ENCODE measurements around the gene PGA5. TPM values are rescaled to one million over a fixed set of nuclear protein-coding genes. Genes with fewer than 3 reads are reported as not detected.

Gene PGA5
- polyA plus RNA-seq, 1 donor from 2014 or later: not detected

- Histone ChIP-seq H2AFZ (ENCODE audit: low read depth, low read length) (no peak overlapping the region), H3K4me3 (ENCODE audit: low read length) (no peak overlapping the region), H3K36me3 (ENCODE audit: insufficient read depth, low read length) (no peaks in the 10 kb centered on the region), H3K27me3 (ENCODE audit: insufficient read depth, low read depth, low read length) (no peaks in the 10 kb centered on the region), H3K79me2 (replicated peaks; ENCODE audit: insufficient read depth, low read length) (no peaks in the 10 kb centered on the region), H3F3A (ENCODE audit: insufficient read depth, low read length, poor library complexity, severe bottlenecking) (no peaks in the 10 kb centered on the region), H3K4me2 (ENCODE audit: low read length) (no peak overlapping the region), H4K20me1 (ENCODE audit: insufficient read depth) (no peaks in the 10 kb centered on the region), H3K9me3 (ENCODE audit: low read length) (no peaks in the 10 kb centered on the region), H3K9ac (ENCODE audit: low read length) (no peak overlapping the region), H3K9me2 (ENCODE audit: insufficient read depth, low read length) (no peaks in the 10 kb centered on the region), H3K27ac (ENCODE audit: low read length) (no peak overlapping the region)
- no peak for TF ChIP-seq EZH2 (IDR thresholded peaks at IDR 0.05; ENCODE audit: borderline replicate concordance, insufficient read depth, low read length, poor library complexity, severe bottlenecking)
- TF ChIP-seq REST (IDR thresholded peaks at IDR 0.05; ENCODE audit: borderline replicate concordance): no peak
- no peak for TF ChIP-seq RAD21 (conservative IDR thresholded peaks at IDR 0.05)
- no peak for TF ChIP-seq CTCF (IDR thresholded peaks at IDR 0.05; ENCODE audit: poor library complexity, severe bottlenecking)
- no peak for TF ChIP-seq TAF1 (IDR thresholded peaks at IDR 0.05; ENCODE audit: low read depth)
- TF ChIP-seq SMC3 (conservative IDR thresholded peaks at IDR 0.05; ENCODE audit: poor library complexity): no peak
- no peak for TF ChIP-seq POLR2AphosphoS5 (IDR thresholded peaks at IDR 0.05)
- no peak for TF ChIP-seq MXI1 (conservative IDR thresholded peaks at IDR 0.05; ENCODE audit: poor library complexity, severe bottlenecking)
- no peak for TF ChIP-seq EP300 (conservative IDR thresholded peaks at IDR 0.05; ENCODE audit: poor library complexity, severe bottlenecking)
Measured at GRCh38 chr11:61194981-61195695, 45.8 kb upstream of the PGA5 start.

GRCh38 chr11:61195719-61196118 lies 45.3 kb upstream of the PGA5 start:
- Histone ChIP-seq H3K27ac (ENCODE audit: low read length) (no peak overlapping the region), H3K9ac (ENCODE audit: low read length) (no peak overlapping the region), H3F3A (ENCODE audit: insufficient read depth, low read length, poor library complexity, severe bottlenecking) (no peaks in the 10 kb centered on the region), H3K4me3 (ENCODE audit: low read length) (no peak overlapping the region), H3K79me2 (replicated peaks; ENCODE audit: insufficient read depth, low read length) (no peaks in the 10 kb centered on the region), H3K27me3 (ENCODE audit: insufficient read depth, low read depth, low read length) (no peaks in the 10 kb centered on the region), H3K9me2 (ENCODE audit: insufficient read depth, low read length) (no peaks in the 10 kb centered on the region), H3K36me3 (ENCODE audit: insufficient read depth, low read length) (no peaks in the 10 kb centered on the region), H3K9me3 (ENCODE audit: low read length) (no peaks in the 10 kb centered on the region), H2AFZ (ENCODE audit: low read depth, low read length) (no peak overlapping the region), H3K4me2 (ENCODE audit: low read length) (no peak overlapping the region), H4K20me1 (ENCODE audit: insufficient read depth) (no peaks in the 10 kb centered on the region)
- TF ChIP-seq POLR2AphosphoS5 (IDR thresholded peaks at IDR 0.05): no peak
- no peak for TF ChIP-seq CTCF (IDR thresholded peaks at IDR 0.05; ENCODE audit: poor library complexity, severe bottlenecking)
- no peak for TF ChIP-seq SMC3 (conservative IDR thresholded peaks at IDR 0.05; ENCODE audit: poor library complexity)

All from neural cell (in vitro differentiated cells).